Activated T-cell treated with anti-CD3 and anti-CD28 coated beads, Interleukin-2, amount 50 U/mL, for 4 hours (primary cell): ENCODE data around the gene B3GALNT2. TPM values are rescaled to one million over a fixed set of nuclear protein-coding genes. Genes with fewer than 3 reads are reported as not detected.

Experiments
- ATAC-seq, 2 donors: fragments of 200-7000 bp; cut with Tn5 transposase; one replicate each; pipeline ENCODE4 v1.10.0; 2021
- DNase-seq: peaks from one replicate; pipeline ENCODE4 v3.0.0-alpha.2; 2020
- H3K27me3 Mint-ChIP-seq: one replicate; pipeline ENCODE4 v1.8.0; 2021; ENCODE audit warnings: low read depth, mixed read lengths
- H3K36me3 Mint-ChIP-seq: one replicate; pipeline ENCODE4 v1.8.0; 2022; ENCODE audit warnings: mixed read lengths; ENCODE audit not compliant: insufficient read depth
- H3K4me1 Mint-ChIP-seq: one replicate; pipeline ENCODE4 v1.8.0; 2021; ENCODE audit warnings: low read depth, mixed read lengths
- H3K4me3 Mint-ChIP-seq: one replicate; pipeline ENCODE4 v1.8.0; 2021; ENCODE audit warnings: mild to moderate bottlenecking, moderate library complexity, mixed read lengths
- H3K9me3 Mint-ChIP-seq: one replicate; pipeline ENCODE4 v1.8.0; 2021; ENCODE audit warnings: mixed read lengths
- total RNA-seq, 3 donors: library from RNA; stranded (reverse); gene quantifications; one replicate each; pipeline ENCODE4 v1.2.1, GENCODE V29; 2021

The B3GALNT2 gene
- total RNA-seq, 3 donors from 2014 or later = 9.3 to 11.9 (median 10.2) TPM

DNA sequence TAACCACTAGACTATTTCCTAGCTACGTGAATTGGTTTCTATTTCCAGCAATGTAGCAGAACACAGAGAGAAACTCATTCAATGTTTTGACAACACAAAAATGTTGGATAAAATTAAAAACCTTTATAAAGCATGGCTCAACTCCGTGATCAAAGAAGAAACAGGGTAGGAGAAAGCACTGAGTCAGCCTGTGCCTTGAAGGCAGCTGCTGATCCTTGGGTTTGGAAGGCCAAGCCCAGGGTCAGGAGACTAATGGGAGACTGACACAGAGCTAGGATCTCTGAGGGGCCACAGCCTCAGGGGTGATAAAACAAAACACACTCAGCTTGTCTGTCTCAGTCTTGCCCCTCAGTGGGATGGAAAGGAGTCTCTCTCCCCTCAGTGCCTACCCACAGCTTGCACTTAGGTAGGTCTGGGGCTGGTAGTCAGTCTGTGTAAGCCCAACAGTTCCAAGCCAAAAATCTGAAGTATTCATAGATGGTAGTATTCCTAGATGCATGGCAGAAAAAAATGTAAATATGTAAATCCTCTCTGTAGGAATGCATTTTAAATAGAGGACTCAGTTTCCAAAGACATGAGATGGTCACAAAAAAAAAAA is 53.3 kb downstream of the B3GALNT2 start:
- H3K4me1 Mint-ChIP-seq = no peaks in the 10 kb centered on the region
- no peaks in the 10 kb centered on the region for H3K9me3 Mint-ChIP-seq
- H3K27me3 Mint-ChIP-seq = no peaks in the 10 kb centered on the region
- peaks cover 21% of the 10 kb centered on the region for H3K36me3 Mint-ChIP-seq
- no peak for DNase-seq
- ATAC-seq = no peak
- no peak overlapping the region for H3K4me3 Mint-ChIP-seq

GRCh38 chr1:235450433-235450832 is 53.8 kb downstream of the B3GALNT2 start:
- ATAC-seq (no peak), DNase-seq (no peak)
- Mint-ChIP-seq H3K27me3 (no peaks in the 10 kb centered on the region), H3K9me3 (no peaks in the 10 kb centered on the region), H3K36me3 (peaks cover 21% of the 10 kb centered on the region), H3K4me1 (no peaks in the 10 kb centered on the region), H3K4me3 (no peak overlapping the region)

DNA sequence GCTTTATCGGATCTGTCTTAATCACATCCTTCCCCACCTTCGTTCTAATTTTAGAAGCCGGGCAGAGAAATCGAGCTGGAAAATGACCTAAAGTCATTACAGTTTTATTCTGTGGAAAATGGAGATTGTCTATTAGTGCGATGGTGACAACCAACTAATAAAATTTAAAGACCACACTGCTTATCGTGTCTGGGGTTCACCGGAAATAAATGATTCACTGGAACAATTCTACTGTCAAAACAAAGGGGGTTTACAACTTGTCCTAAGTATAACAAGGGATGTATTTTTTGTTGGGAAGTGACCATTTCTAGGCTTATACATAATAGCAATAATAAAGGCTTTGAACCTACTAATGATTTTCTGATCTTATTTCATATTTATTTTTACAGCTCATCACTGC is 55.6 kb downstream of the B3GALNT2 start:
- Mint-ChIP-seq H3K36me3 (peaks cover 29% of the 10 kb centered on the region), H3K27me3 (no peaks in the 10 kb centered on the region), H3K9me3 (no peaks in the 10 kb centered on the region), H3K4me1 (no peaks in the 10 kb centered on the region), H3K4me3 (no peak overlapping the region)
- ATAC-seq = no peak
- DNase-seq = no peak

DNA sequence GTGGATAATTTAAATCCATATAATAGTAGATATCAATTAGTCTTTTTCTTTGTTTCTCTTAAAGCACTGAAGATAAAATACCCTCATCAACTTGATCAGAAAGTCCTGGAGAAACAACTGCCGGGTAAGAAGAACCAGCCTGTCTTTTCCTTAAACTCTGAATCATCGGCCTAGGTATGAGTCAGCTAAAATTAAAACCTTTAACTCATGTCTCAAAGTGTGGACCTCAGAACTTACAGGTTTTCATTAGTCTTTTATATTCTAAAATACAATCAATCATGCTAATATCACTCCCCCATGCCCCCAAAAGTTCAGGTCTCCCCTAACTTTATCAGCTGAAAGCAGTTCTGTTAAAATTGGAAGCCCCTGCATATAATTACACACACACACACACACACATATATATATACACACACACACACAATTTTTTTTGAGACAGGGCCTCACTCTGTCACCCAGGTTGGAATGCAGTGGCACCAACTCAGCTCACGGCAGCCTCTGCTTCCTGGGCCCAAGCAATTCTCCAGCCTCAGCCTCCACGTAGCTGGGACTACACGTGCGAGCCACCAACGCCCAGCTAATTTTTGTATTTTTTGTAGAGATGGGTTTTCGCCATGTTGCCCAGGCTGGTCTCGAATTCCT is 61.3 kb downstream of the B3GALNT2 start:
- no peak for DNase-seq
- Mint-ChIP-seq H3K4me3 (no peak overlapping the region), H3K36me3 (peaks cover 34% of the 10 kb centered on the region), H3K4me1 (no peaks in the 10 kb centered on the region), H3K9me3 (no peaks in the 10 kb centered on the region), H3K27me3 (no peaks in the 10 kb centered on the region)
- no peak for ATAC-seq

GRCh38 chr1:235441159-235441685 is 63.0 kb downstream of the B3GALNT2 start:
- DNase-seq = no peak
- Mint-ChIP-seq H3K36me3 (peaks cover 34% of the 10 kb centered on the region), H3K9me3 (no peaks in the 10 kb centered on the region), H3K4me1 (no peaks in the 10 kb centered on the region), H3K4me3 (no peak overlapping the region), H3K27me3 (no peaks in the 10 kb centered on the region)
- ATAC-seq = no peak

DNA sequence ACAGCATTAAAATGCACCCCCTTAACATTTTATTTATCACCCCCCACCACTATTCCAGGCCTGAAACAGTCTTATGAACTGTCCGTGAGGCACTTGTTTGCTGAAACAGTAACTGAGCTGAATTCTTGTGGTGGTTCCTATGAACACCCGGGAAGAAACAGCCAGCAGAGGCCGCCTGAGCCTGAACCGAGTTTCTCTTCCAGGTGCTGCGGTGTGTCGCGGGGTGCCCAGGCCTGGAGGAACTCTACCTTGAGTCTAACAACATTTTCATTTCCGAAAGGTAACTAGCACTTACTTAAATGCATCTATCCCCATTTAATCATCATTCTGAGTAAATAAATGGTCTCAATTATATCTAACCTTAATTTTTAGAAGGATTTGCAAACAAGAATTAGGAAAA is 70.3 kb downstream of the B3GALNT2 start:
- Mint-ChIP-seq H3K4me1 (no peaks in the 10 kb centered on the region), H3K27me3 (no peaks in the 10 kb centered on the region), H3K9me3 (no peaks in the 10 kb centered on the region), H3K4me3 (no peak overlapping the region), H3K36me3 (peaks cover 23% of the 10 kb centered on the region)
- ATAC-seq (no peak), DNase-seq (no peak)

DNA sequence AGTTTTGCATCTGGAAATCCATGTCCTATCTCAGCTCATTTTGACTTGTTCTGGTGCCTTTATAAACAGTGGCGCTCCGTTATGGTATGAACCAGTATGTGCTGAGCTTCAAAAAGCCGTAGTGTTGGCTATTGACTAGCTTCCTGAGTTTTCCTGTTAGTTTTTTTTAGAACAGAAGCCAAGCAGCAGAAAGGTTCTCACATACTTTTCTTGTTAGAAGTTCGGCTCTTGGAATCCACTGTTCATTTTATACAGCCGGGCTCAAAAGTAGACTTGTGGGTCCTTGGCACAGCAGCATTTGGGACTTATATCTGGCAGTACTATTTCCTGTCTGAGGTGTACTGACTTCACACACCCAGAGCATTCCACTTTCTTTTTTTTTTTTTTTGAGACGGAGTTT is 73.3 kb downstream of the B3GALNT2 start:
- H3K4me3 Mint-ChIP-seq = no peak overlapping the region
- H3K36me3 Mint-ChIP-seq = peaks cover 14% of the 10 kb centered on the region
- no peaks in the 10 kb centered on the region for H3K4me1 Mint-ChIP-seq
- no peaks in the 10 kb centered on the region for H3K9me3 Mint-ChIP-seq
- ATAC-seq (no peak), DNase-seq (no peak)
- H3K27me3 Mint-ChIP-seq = no peaks in the 10 kb centered on the region

DNA sequence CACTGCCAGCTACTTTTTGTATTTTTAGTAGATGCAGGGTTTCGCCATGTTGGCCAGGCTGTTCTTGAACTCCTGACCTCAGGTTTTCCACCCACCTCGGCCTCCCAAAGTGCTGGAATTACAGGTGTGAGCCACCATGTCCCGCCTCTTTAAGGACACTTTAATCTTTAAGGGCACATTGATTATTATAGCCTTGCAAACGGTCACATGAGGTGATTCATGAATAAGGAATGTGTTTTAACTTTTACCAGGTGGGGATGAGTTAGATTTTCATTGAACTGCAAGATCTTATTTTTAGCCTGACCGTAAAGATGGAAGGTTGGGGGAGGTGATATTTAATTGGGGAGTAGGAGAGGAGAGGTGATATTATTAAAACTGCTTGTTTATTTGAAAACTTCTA is 75.1 kb downstream of the B3GALNT2 start:
- Mint-ChIP-seq H3K27me3 (no peaks in the 10 kb centered on the region), H3K4me1 (peaks cover 4% of the 10 kb centered on the region), H3K4me3 (no peak overlapping the region), H3K36me3 (peaks cover 15% of the 10 kb centered on the region), H3K9me3 (no peaks in the 10 kb centered on the region)
- ATAC-seq (no peak), DNase-seq (no peak)

- Mint-ChIP-seq H3K36me3 (peaks cover 11% of the 10 kb centered on the region), H3K9me3 (no peaks in the 10 kb centered on the region), H3K4me3 (no peak overlapping the region), H3K27me3 (no peaks in the 10 kb centered on the region), H3K4me1 (peaks cover 19% of the 10 kb centered on the region)
- ATAC-seq = no peak
- DNase-seq = no peak
Observed at GRCh38 chr1:235427447-235427846, 76.8 kb downstream of the B3GALNT2 start.

DNA sequence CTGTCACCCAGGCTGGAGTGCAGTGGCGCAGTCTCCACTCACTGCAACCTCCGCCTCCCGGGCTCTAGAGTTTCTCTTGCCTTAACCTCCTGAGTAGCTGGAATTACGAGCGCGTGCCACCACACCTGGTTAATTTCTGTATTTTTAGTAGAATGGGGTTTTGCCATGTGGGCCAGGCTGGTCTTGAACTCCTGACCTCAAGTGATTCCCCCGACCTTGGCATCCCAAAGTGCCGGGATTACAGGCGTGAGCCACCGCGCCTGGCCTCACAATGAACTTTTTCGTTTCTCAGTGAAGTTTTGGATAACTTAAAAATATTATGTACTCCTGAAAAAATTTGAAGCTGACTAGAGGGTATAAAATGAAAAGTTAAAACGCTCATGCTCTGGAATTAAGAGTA is 77.6 kb downstream of the B3GALNT2 start:
- DNase-seq (no peak), ATAC-seq (no peak)
- peaks cover 10% of the 10 kb centered on the region for H3K36me3 Mint-ChIP-seq
- no peaks in the 10 kb centered on the region for H3K27me3 Mint-ChIP-seq
- no peak overlapping the region for H3K4me3 Mint-ChIP-seq
- peaks cover 25% of the 10 kb centered on the region for H3K4me1 Mint-ChIP-seq
- no peaks in the 10 kb centered on the region for H3K9me3 Mint-ChIP-seq

DNA sequence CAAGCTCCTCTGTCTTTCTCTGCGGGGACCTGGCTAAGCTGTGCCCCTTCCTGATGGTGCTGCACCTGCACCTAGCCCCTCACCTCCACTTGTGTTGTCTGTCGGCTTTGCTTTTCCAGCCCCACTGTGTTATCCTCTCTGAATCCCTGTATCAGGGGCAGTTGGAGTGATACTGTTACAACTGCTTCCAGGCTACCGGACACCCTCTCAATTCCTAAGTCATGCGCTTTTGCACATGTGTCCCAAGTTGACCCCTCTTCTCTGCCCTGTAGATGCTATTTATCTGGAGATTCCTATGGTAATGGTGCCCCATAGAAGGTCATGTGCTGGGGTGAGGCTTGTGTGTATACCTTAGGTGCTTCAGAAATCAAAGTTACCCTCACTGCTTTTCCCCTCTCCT is 78.1 kb downstream of the B3GALNT2 start:
- no peak for DNase-seq
- Mint-ChIP-seq H3K27me3 (no peaks in the 10 kb centered on the region), H3K9me3 (no peaks in the 10 kb centered on the region), H3K4me1 (peaks cover 26% of the 10 kb centered on the region), H3K36me3 (peaks cover 10% of the 10 kb centered on the region), H3K4me3 (no peak overlapping the region)
- no peak for ATAC-seq

GRCh38 chr1:235425357-235425756 is 78.9 kb downstream of the B3GALNT2 start:
- H3K36me3 Mint-ChIP-seq = peaks cover 10% of the 10 kb centered on the region
- H3K4me3 Mint-ChIP-seq = no peak overlapping the region
- H3K9me3 Mint-ChIP-seq = no peaks in the 10 kb centered on the region
- no peaks in the 10 kb centered on the region for H3K27me3 Mint-ChIP-seq
- ATAC-seq (no peak), DNase-seq (no peak)
- peaks cover 26% of the 10 kb centered on the region for H3K4me1 Mint-ChIP-seq

GRCh38 chr1:235424092-235424491 is 80.2 kb downstream of the B3GALNT2 start:
- no peaks in the 10 kb centered on the region for H3K27me3 Mint-ChIP-seq
- H3K36me3 Mint-ChIP-seq = peaks cover 13% of the 10 kb centered on the region
- H3K9me3 Mint-ChIP-seq = no peaks in the 10 kb centered on the region
- ATAC-seq (peak in 1 of 2 donors; percentile 41), DNase-seq (no peak)
- H3K4me1 Mint-ChIP-seq = peaks cover 26% of the 10 kb centered on the region
- H3K4me3 Mint-ChIP-seq = no peak overlapping the region

GRCh38 chr1:235423214-235423652 is 81.0 kb downstream of the B3GALNT2 start:
- Mint-ChIP-seq H3K36me3 (peaks cover 13% of the 10 kb centered on the region), H3K27me3 (no peaks in the 10 kb centered on the region), H3K4me1 (peaks cover 26% of the 10 kb centered on the region), H3K9me3 (no peaks in the 10 kb centered on the region), H3K4me3 (peak overlapping the region; percentile 36)
- DNase-seq = peak; percentile 6
- ATAC-seq = peak; percentile 66 to 70

- Mint-ChIP-seq H3K27me3 (no peaks in the 10 kb centered on the region), H3K4me1 (peaks cover 26% of the 10 kb centered on the region), H3K36me3 (peaks cover 15% of the 10 kb centered on the region), H3K9me3 (no peaks in the 10 kb centered on the region), H3K4me3 (no peak overlapping the region)
- ATAC-seq (no peak), DNase-seq (no peak)
Observed at GRCh38 chr1:235421751-235422150, 82.5 kb downstream of the B3GALNT2 start.
